Heart left ventricle (tissue), 16 donors: ENCODE measurements around the gene OR6Q1. TPM values are rescaled to one million over a fixed set of nuclear protein-coding genes. Genes with fewer than 3 reads are reported as not detected.

Source experiments
- ATAC-seq, 4 donors: fragments of 200-7000 bp; cut with Tn5 transposase; one replicate each; pipeline ENCODE4 v1.9.1; 2020 to 2022; ENCODE audit warnings: moderate library complexity in 4 of 4, mild to moderate bottlenecking in 3 of 4, moderate number of reproducible peaks in 1 of 4
- DNase-seq, 5 donors: peaks; one replicate each; pipeline ENCODE4 v3.0.0-alpha.2; 2020
- H3K27ac ChIP-seq, 12 donors: fragments of 200-600 bp; sonication (generic) in 4 of 12; one replicate each; pipeline versions ENCODE4 v1.5.0 to v1.8.0; 2016 to 2022; ENCODE audit warnings: mild to moderate bottlenecking in 2 of 12
- H3K27me3 ChIP-seq, 9 donors: fragments of 200-600 bp; sonication (generic) in 2 of 9; one replicate each; pipeline versions ENCODE4 v1.5.1 to v1.8.0; 2016 to 2022; ENCODE audit warnings: mild to moderate bottlenecking in 3 of 9
- H3K36me3 ChIP-seq, 9 donors: fragments of 200-600 bp; sonication (generic) in 2 of 9; one replicate each; pipeline versions ENCODE4 v1.5.0 to v1.8.0; 2018 to 2022; ENCODE audit warnings: mild to moderate bottlenecking in 2 of 9
- H3K4me1 ChIP-seq, 12 donors: fragments of 200-600 bp; sonication (generic) in 4 of 12; one replicate each; pipeline versions ENCODE4 v1.5.0 to v1.8.0; 2016 to 2022; ENCODE audit warnings: mild to moderate bottlenecking in 3 of 12
- H3K4me3 ChIP-seq, 12 donors: fragments of 200-600 bp; sonication (generic) in 4 of 12; one replicate each; pipeline versions ENCODE4 v1.5.0 to v1.8.0; 2017 to 2022; ENCODE audit warnings: mild to moderate bottlenecking in 9 of 12, moderate library complexity in 4 of 12
- H3K9me3 ChIP-seq, 12 donors: fragments of 200-600 bp; sonication (generic) in 4 of 12; one replicate each; pipeline versions ENCODE4 v1.5.0 to v1.8.0; 2016 to 2022; ENCODE audit warnings: mild to moderate bottlenecking in 1 of 12
- POLR2A ChIP-seq, 2 donors: fragments of 450-650 bp; IDR thresholded peaks; one replicate each; pipeline ENCODE4 v1.6.1; 2017; ENCODE audit warnings: antibody characterized with exemption in 2 of 2, mild to moderate bottlenecking in 2 of 2, moderate library complexity in 2 of 2
- WGBS, 4 donors: extraction: QIAGEN DNeasy Blood & Tissue Kit in 2 of 4; methylation state at CpG; one replicate each; pipeline versions ENCODE4 v1.1.5 to v1.1.7; 2013 to 2018; 5-methylcytosine and 5-hydroxymethylcytosine counted together
- intact Hi-C, 10 donors: fragments of 100-400 bp; cut with DNase I; formaldehyde crosslinking; loops; one replicate each; pipeline versions ENCODE4 v1.11.1 to v1.14.2; 2022
- polyA plus RNA-seq, 2 donors: library from polyadenylated mRNA; stranded (reverse); fragments of 200-250 nt; gene quantifications; one replicate each; pipeline ENCODE4 v1.2.3, GENCODE V29; 2013
- total RNA-seq, 9 donors: library from RNA; depleted of rRNA in 2 of 9; stranded (reverse); fragments of >200 nt in 2 of 9; fragmentation: NEBNext Ultra II Directional in 3 of 9; extraction: Animal tissue kit (Norgen Biotek cat#: 25700) in 3 of 9; gene quantifications; one replicate each; pipeline versions ENCODE4 v1.1.0 to v1.2.4, GENCODE V29; 2016 to 2023
- TF ChIP-seq, protein P1 (sequence below), 12 donors: fragments of 200-600 bp; sonication (generic) in 4 of 12; IDR thresholded peaks; one replicate each; pipeline versions ENCODE4 v1.5.0 to v1.8.0; 2018 to 2022; ENCODE audit warnings: antibody characterized with exemption in 12 of 12, mild to moderate bottlenecking in 5 of 12
- donor health status: ischemic (EF 13 %, LVEDD 7.1; RV severe dilation, severe dysfunction).
- donor health status: healthy with polysubstance abuse.
- donor health status: DM: no; HTN: yes; CAD: no.
- donor health status: DM: no; HTN: no; CAD: no.
- donor health status: ischemic (EF 25% LVEDD 6.9; RV normal size, moderate dysfunction).
- donor health status: ischemic (EF 25% LVEDD 5.7; RV mildly dilated, moderate dysfunction).
- donor health status: healthy.
- donor health status: DM: yes; HTN: yes; CAD: no.
- donor health status: ischemic (EF 35%, LVEDD 5.7; RV mildly dilated, moderate dysfunction).
- donor health status: nonischemic (EF 11% LVEDD 7.7; RV severe dilation, severe dysfunction).
- donor health status: DM: yes; HTN: yes; CAD: no.
- donor health status: PGD.
- donor health status: ischemic (EF 29% LVEDD 5.4; RV normal size, mild dysfunction).
- donor health status: nonischemic (EF 23%, LVEDD 6.1; RV moderate dilation, normal function).

The OR6Q1 gene
- total and polyA plus RNA-seq, 11 donors, result not detected

DNA sequence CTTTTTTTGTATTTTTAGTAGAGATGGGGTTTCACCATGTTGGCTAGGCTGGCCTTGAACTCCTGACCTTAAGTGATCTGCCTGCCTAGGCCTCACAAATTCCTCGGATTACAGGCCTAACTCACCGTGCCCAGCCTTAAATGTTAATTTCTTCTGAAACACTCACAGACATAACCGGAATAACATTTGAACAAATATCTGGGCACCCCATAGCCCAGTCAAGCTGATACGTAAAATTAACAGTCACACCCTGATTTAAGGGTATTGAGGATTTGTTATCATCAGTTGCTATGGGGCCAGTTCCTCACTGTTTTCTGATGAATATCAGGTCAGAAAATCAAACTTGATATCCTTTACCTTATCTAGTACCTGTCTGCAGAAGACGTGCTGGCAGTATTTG is 30.1 kb upstream of the OR6Q1 start:
- TF ChIP-seq, protein P1, sequence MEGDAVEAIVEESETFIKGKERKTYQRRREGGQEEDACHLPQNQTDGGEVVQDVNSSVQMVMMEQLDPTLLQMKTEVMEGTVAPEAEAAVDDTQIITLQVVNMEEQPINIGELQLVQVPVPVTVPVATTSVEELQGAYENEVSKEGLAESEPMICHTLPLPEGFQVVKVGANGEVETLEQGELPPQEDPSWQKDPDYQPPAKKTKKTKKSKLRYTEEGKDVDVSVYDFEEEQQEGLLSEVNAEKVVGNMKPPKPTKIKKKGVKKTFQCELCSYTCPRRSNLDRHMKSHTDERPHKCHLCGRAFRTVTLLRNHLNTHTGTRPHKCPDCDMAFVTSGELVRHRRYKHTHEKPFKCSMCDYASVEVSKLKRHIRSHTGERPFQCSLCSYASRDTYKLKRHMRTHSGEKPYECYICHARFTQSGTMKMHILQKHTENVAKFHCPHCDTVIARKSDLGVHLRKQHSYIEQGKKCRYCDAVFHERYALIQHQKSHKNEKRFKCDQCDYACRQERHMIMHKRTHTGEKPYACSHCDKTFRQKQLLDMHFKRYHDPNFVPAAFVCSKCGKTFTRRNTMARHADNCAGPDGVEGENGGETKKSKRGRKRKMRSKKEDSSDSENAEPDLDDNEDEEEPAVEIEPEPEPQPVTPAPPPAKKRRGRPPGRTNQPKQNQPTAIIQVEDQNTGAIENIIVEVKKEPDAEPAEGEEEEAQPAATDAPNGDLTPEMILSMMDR (IDR thresholded peaks at IDR 0.05), result no peak
- no peak for TF ChIP-seq POLR2A (IDR thresholded peaks at IDR 0.05)
- Histone ChIP-seq H3K9me3 (no peaks in the 10 kb centered on the region), H3K27ac (no peak overlapping the region), H3K27me3 (no peaks in the 10 kb centered on the region), H3K36me3 (no peaks in the 10 kb centered on the region), H3K4me1 (peaks cover 0 to 27% (median 5%) of the 10 kb centered on the region in 12 donors), H3K4me3 (no peak overlapping the region)
- DNase-seq (no peak), ATAC-seq (no peak)
- WGBS, 4 donors, result 59 to 74% (median 70%) methylated on average over 5 of the region's 5 CpGs
- intact Hi-C loops, result loop anchor here in 2 of 10 donors (5.0 kb wide), 1 partner anchor 63 kb away; no protein-coding TSS in a partner anchor

DNA sequence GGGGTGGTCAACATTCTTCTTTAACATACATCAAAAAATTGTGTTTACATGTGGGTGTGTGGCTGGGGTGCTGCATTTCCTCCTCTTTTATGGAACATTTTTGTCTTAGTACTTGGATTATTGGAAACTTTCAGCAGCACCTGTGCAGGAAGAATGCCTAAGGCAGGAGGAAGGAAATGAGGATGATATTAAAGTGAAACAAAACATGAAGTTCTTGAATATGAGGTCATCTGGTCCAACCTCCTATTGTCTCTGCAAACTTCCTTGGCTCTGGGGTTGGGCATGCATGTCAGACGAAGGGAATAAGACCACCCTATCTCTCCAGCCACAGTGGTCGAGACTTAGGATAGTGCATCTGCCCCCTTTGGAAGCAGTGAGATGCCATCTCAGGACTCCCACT is 27.7 kb upstream of the OR6Q1 start:
- H3K4me3 ChIP-seq, result no peak overlapping the region
- peaks cover 0 to 27% (median 5%) of the 10 kb centered on the region in 12 donors for H3K4me1 ChIP-seq
- 32 to 51% (median 46%) methylated on average over 2 of the region's 2 CpGs for WGBS, 4 donors
- intact Hi-C loops, result loop anchor here in 2 of 10 donors (5.0 kb wide), 1 partner anchor 66 kb away; no protein-coding TSS in a partner anchor
- H3K27ac ChIP-seq, result peak overlapping the region in 11 of 12 donors; percentile 16 to 81 (median 66)
- TF ChIP-seq, protein P1 (IDR thresholded peaks at IDR 0.05), result no peak
- TF ChIP-seq POLR2A (IDR thresholded peaks at IDR 0.05), result no peak
- no peaks in the 10 kb centered on the region for H3K27me3 ChIP-seq
- DNase-seq (no peak), ATAC-seq (peak in 1 of 4 donors; percentile 47)
- no peaks in the 10 kb centered on the region for H3K9me3 ChIP-seq
- no peaks in the 10 kb centered on the region for H3K36me3 ChIP-seq

DNA sequence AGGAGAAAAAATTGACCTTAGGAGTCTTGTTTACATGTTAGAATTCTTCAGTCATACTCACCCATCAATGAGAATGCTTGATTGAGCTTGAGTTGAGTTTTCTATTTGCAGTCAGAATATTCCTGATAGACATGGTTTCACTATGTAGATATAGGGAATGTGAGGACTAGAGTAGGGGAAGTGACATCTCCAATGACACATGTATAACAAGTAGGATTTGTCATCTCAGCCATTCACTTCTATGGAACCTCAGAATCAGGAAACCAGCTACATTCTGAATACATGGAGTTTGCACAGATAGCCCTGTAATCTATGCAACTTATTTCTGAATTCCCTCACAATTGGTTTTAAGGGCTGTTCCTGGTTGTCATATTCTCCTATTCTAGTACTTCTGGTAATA is 27.2 kb upstream of the OR6Q1 start:
- no peaks in the 10 kb centered on the region for H3K9me3 ChIP-seq
- H3K4me1 ChIP-seq, result peaks cover 0 to 27% (median 5%) of the 10 kb centered on the region in 12 donors
- intact Hi-C loops, result loop anchor here in 2 of 10 donors (5.0 kb wide), 1 partner anchor 66 kb away; no protein-coding TSS in a partner anchor
- no peak for TF ChIP-seq POLR2A (IDR thresholded peaks at IDR 0.05)
- TF ChIP-seq, protein P1 (IDR thresholded peaks at IDR 0.05), result no peak
- no peaks in the 10 kb centered on the region for H3K36me3 ChIP-seq
- ATAC-seq, result no peak
- H3K27me3 ChIP-seq, result no peaks in the 10 kb centered on the region
- no peak overlapping the region for H3K4me3 ChIP-seq
- DNase-seq, result no peak
- peak overlapping the region; percentile 16 to 81 (median 62) for H3K27ac ChIP-seq

DNA sequence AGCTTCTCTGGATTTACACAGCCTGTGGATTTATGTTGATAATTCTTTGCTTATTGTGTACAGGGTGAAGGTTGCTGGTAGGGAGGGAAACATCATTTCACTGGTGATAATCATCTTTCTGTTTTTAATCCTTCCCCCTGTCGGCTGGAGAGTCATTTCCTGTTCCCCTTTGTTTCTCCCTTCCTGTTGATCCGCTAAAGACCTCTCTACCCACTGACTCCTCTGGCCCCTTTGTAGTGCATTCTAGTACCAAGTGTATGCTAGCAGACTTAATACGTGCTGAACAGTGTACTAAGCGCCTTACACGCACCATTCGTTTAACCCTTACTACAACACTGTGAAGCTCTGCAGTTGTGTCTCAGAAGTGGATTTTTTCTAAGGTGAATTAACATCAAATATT is 26.1 kb upstream of the OR6Q1 start:
- peak in 1 of 5 donors; percentile 32 for DNase-seq
- TF ChIP-seq, protein P1 (IDR thresholded peaks at IDR 0.05), result no peak
- ATAC-seq, result peak; percentile 64 to 95 (median 82)
- H3K36me3 ChIP-seq, result no peaks in the 10 kb centered on the region
- 47 to 53% (median 51%) methylated on average over 6 of the region's 6 CpGs for WGBS, 4 donors
- H3K4me3 ChIP-seq, result no peak overlapping the region
- peak overlapping the region; percentile 40 to 80 (median 61) for H3K27ac ChIP-seq
- no peaks in the 10 kb centered on the region for H3K9me3 ChIP-seq
- H3K27me3 ChIP-seq, result no peaks in the 10 kb centered on the region
- intact Hi-C loops, result loop anchor here in 2 of 10 donors (2.0 to 5.0 kb wide), 2 partner anchors 20 to 67 kb away; no protein-coding TSS in a partner anchor
- peaks cover 0 to 27% (median 5%) of the 10 kb centered on the region in 12 donors for H3K4me1 ChIP-seq
